DMS53 treated with DMSO at 0.1 percent for 48 hours (cell line): ENCODE data around the gene ANXA9.

Experiments used
- DNase-seq: peaks from one replicate; lab custom pipeline; 2025; ENCODE audit not compliant: unreplicated experiment; lab: John Stamatoyannopoulos, UW

ANXA9 gene

GRCh38 chr1:150974580-150975478 is 7.3 kb upstream of the ANXA9 start, which contains the start of gene CERS2:
CERS2 (minus strand) TSS chr1:150974835; CDS start chr1:150969090, 5,745 bp downstream.
- peak; percentile 47 for DNase-seq

GRCh38 chr1:150976401-150976821 is 5.7 kb upstream of the ANXA9 start:
- no peak for DNase-seq

- peak; percentile 82 for DNase-seq
These were observed 5.0 kb upstream of the ANXA9 start for GRCh38 chr1:150976879-150977694.

GRCh38 chr1:150979092-150980056 is 2.7 kb upstream of the ANXA9 start:
- DNase-seq = peak; percentile 84

- peak; percentile 72 for DNase-seq
These were observed 801 bp upstream of the ANXA9 start for GRCh38 chr1:150981177-150981804.

GRCh38 chr1:150985179-150985825 is 3.2 kb downstream of the ANXA9 start:
- no peak for DNase-seq

GRCh38 chr1:150987924-150988323 is 5.8 kb downstream of the ANXA9 start:
- DNase-seq = no peak

- DNase-seq = no peak
These were observed 10.5 kb downstream of the ANXA9 start for GRCh38 chr1:150992626-150993025.

GRCh38 chr1:150994248-150994647 is 12.2 kb downstream of the ANXA9 start:
- no peak for DNase-seq

GRCh38 chr1:150995460-150995859 is 13.4 kb downstream of the ANXA9 start:
- no peak for DNase-seq

- no peak for DNase-seq
These were observed 13.8 kb downstream of the ANXA9 start for GRCh38 chr1:150995896-150996295.

- no peak for DNase-seq
These were observed 15.2 kb downstream of the ANXA9 start for GRCh38 chr1:150997126-150997872.

- peak; percentile 7 for DNase-seq
These were observed 15.9 kb downstream of the ANXA9 start for GRCh38 chr1:150997949-150998348.

GRCh38 chr1:150999051-150999674 is 17.1 kb downstream of the ANXA9 start:
- no peak for DNase-seq

- no peak for DNase-seq
These were observed 17.8 kb downstream of the ANXA9 start for GRCh38 chr1:150999926-151000325.

- DNase-seq = no peak
These were observed 18.3 kb downstream of the ANXA9 start for GRCh38 chr1:151000408-151000807.

GRCh38 chr1:151001602-151002001 is 19.5 kb downstream of the ANXA9 start:
- DNase-seq = no peak

GRCh38 chr1:151002051-151002450 is 20.0 kb downstream of the ANXA9 start:
- DNase-seq = no peak

GRCh38 chr1:151002611-151003010 is 20.5 kb downstream of the ANXA9 start:
- no peak for DNase-seq
